SK-N-SH (cell line): Measurements from ENCODE around the gene PHACTR3. TPM values are rescaled to one million over a fixed set of nuclear protein-coding genes. Genes with fewer than 3 reads are reported as not detected.

Source experiments
- CTCF ChIA-PET: fragments of 300-600, 350-600 bp; formaldehyde crosslinking; extraction: SDS; loops from one replicate; lab custom pipeline; 2021; lab: Yijun Ruan, JAX
- POLR2A ChIA-PET: fragments of 350-600 bp; sonication (Branson Sonifier 250); formaldehyde crosslinking; extraction: SDS; loops from one replicate; lab custom pipeline; 2020; ENCODE audit warnings: antibody characterized with exemption, inconsistent platforms; lab: Yijun Ruan, JAX
- DNase-seq: peaks from one replicate; pipeline ENCODE4 v3.0.0; 2012
- H2AFZ ChIP-seq: fragments of 200-600 bp; sonication (generic); 2 replicates; pipeline ENCODE4 v1.8.1; 2016; ENCODE audit warnings: antibody characterized with exemption, mild to moderate bottlenecking, low read depth
- H3F3A ChIP-seq: fragments of 200-600 bp; sonication (generic); replicated peaks from 2 replicates; pipeline ENCODE3; 2016; ENCODE audit warnings: antibody characterized with exemption, mild to moderate bottlenecking; ENCODE audit not compliant: insufficient read depth
- H3K27ac ChIP-seq, 2 experiments: fragments of 200-500 bp in 1 of 2; fragments of 200-600 bp in 1 of 2; sonication (Bioruptor generic) in 1 of 2; sonication (generic), shearing (Covaris generic) in 1 of 2; 2 replicates each; pipeline versions ENCODE4 v1.5.1 to v1.6.1; 2014 to 2016; ENCODE audit warnings: low read depth in 2 of 2, inconsistent platforms in 1 of 2, low read length in 1 of 2, mild to moderate bottlenecking in 1 of 2, mixed read lengths in 1 of 2
- H3K27me3 ChIP-seq: fragments of 200-600 bp; sonication (generic), shearing (Covaris generic); 2 replicates; pipeline ENCODE4 v1.6.1; 2016; ENCODE audit warnings: mixed run types; ENCODE audit not compliant: insufficient read depth
- H3K36me3 ChIP-seq, 2 experiments: fragments of 200-500 bp in 1 of 2; fragments of 200-600 bp in 1 of 2; sonication (Bioruptor generic) in 1 of 2; sonication (generic) in 1 of 2; replicated peaks in 1 of 2; 2 replicates each; pipeline versions ENCODE3 to v1.5.1; 2014 to 2016; ENCODE audit warnings: low read length in 1 of 2, mild to moderate bottlenecking in 1 of 2; ENCODE audit not compliant: insufficient read depth in 2 of 2, control insufficient read depth in 1 of 2
- H3K4me1 ChIP-seq, 2 experiments: fragments of 200-500 bp in 1 of 2; fragments of 200-600 bp in 1 of 2; sonication (Bioruptor generic) in 1 of 2; sonication (generic), shearing (Covaris generic) in 1 of 2; 2 replicates each; pipeline versions ENCODE4 v1.5.1 to v1.6.1; 2014 to 2016; ENCODE audit warnings: low read depth in 1 of 2, low read length in 1 of 2, mixed run types in 1 of 2; ENCODE audit not compliant: insufficient read depth in 2 of 2, control insufficient read depth in 1 of 2
- H3K4me2 ChIP-seq: fragments of 200-600 bp; sonication (generic), shearing (Covaris generic); 2 replicates; pipeline ENCODE4 v1.6.1; 2017; ENCODE audit warnings: mixed run types
- H3K4me3 ChIP-seq, 2 experiments: fragments of 200-500 bp in 1 of 2; fragments of 200-600 bp in 1 of 2; sonication (Bioruptor generic) in 1 of 2; sonication (generic), shearing (Covaris generic) in 1 of 2; 2 replicates each; pipeline versions ENCODE4 v1.5.1 to v1.8.1; 2014 to 2016; ENCODE audit warnings: low read depth in 2 of 2, inconsistent platforms in 1 of 2, low read length in 1 of 2, mild to moderate bottlenecking in 1 of 2, mixed read lengths in 1 of 2, moderate library complexity in 1 of 2
- H3K79me2 ChIP-seq: fragments of 200-600 bp; sonication (generic); 2 replicates; pipeline ENCODE4 v1.8.1; 2017; ENCODE audit warnings: mild to moderate bottlenecking; ENCODE audit not compliant: insufficient read depth
- H3K9ac ChIP-seq: fragments of 200-600 bp; sonication (generic); 2 replicates; pipeline ENCODE4 v1.6.1; 2017; ENCODE audit warnings: mixed run types
- H3K9me2 ChIP-seq: fragments of 200-600 bp; sonication (generic); 2 replicates; pipeline ENCODE4 v1.6.1; 2017; ENCODE audit warnings: mixed run types
- H3K9me3 ChIP-seq: fragments of 200-600 bp; sonication (generic); 2 replicates; pipeline ENCODE4 v1.6.1; 2017; ENCODE audit warnings: mixed run types, mild to moderate bottlenecking, moderate library complexity
- H4K20me1 ChIP-seq: fragments of 200-600 bp; sonication (generic); 2 replicates; pipeline ENCODE4 v1.6.1; 2017; ENCODE audit warnings: mild to moderate bottlenecking, mixed run types; ENCODE audit not compliant: insufficient read depth
- CHD2 ChIP-seq: fragments of 150-350 bp; IDR thresholded peaks from 2 replicates; pipeline ENCODE4 v1.6.1; 2018; ENCODE audit warnings: low read length; ENCODE audit not compliant: partially characterized antibody
- CTCF ChIP-seq: fragments of 200-600 bp; sonication (generic); IDR thresholded peaks from 2 replicates; pipeline ENCODE4 v1.6.1; 2017; ENCODE audit warnings: antibody characterized with exemption, mild to moderate bottlenecking, moderate library complexity
- EZH2phosphoT487 ChIP-seq: fragments of 200-600 bp; sonication (generic); IDR thresholded peaks from 2 replicates; pipeline ENCODE4 v1.6.1; 2017; ENCODE audit warnings: low read depth, mixed run types, mild to moderate bottlenecking, antibody characterized with exemption, moderate library complexity, borderline replicate concordance
- FOSL2 ChIP-seq: IDR thresholded peaks from 2 replicates; pipeline ENCODE4 v1.4.0; 2012; ENCODE audit warnings: low read depth, mild to moderate bottlenecking, moderate library complexity, borderline replicate concordance
- FOXJ3 ChIP-seq: sonication (generic); formaldehyde crosslinking; IDR thresholded peaks from 2 replicates; pipeline ENCODE4 v1.5.1; 2020; ENCODE audit warnings: mild to moderate bottlenecking, missing genetic modification reagents
- MXI1 ChIP-seq: IDR thresholded peaks from 2 replicates; pipeline ENCODE4 v1.6.1; 2012; ENCODE audit warnings: mild to moderate bottlenecking, low read depth, low read length, improper control_type of control experiment
- POLR2AphosphoS5 ChIP-seq: IDR thresholded peaks from 2 replicates; pipeline ENCODE4 v1.6.1; 2012; ENCODE audit warnings: low read depth, low read length
- RCOR1 ChIP-seq: fragments of 150-350 bp; IDR thresholded peaks from 2 replicates; pipeline ENCODE4 v1.6.1; 2017; ENCODE audit warnings: antibody characterized with exemption, low read length
- REST ChIP-seq: IDR thresholded peaks from 2 replicates; pipeline ENCODE4 v1.6.1; 2012; ENCODE audit warnings: mild to moderate bottlenecking, low read depth, low read length, moderate library complexity
- TAF1 ChIP-seq: IDR thresholded peaks from 2 replicates; pipeline ENCODE4 v1.6.1; 2012; ENCODE audit warnings: low read depth, mild to moderate bottlenecking, low read length, moderate library complexity, borderline replicate concordance
- TCF12 ChIP-seq: IDR thresholded peaks from 2 replicates; pipeline ENCODE4 v1.4.0; 2012
- TEAD4 ChIP-seq: IDR thresholded peaks from 2 replicates; pipeline ENCODE4 v1.4.0; 2012; ENCODE audit warnings: mild to moderate bottlenecking, borderline replicate concordance; ENCODE audit not compliant: insufficient read depth
- USF1 ChIP-seq: IDR thresholded peaks from 2 replicates; pipeline ENCODE4 v1.4.0; 2012; ENCODE audit warnings: low read depth, borderline replicate concordance
- YY1 ChIP-seq: IDR thresholded peaks from 2 replicates; pipeline ENCODE4 v1.4.0; 2012; ENCODE audit warnings: low read depth, mild to moderate bottlenecking
- WGBS: methylation state at CpG from one replicate; pipeline ENCODE4 v1.1.6; 2017; ENCODE audit warnings: low lambda C conversion rate; 5-methylcytosine and 5-hydroxymethylcytosine counted together
- polyA plus RNA-seq, 3 experiments: library from polyadenylated mRNA; depleted of rRNA; stranded (reverse); fragments of >200 nt; gene quantifications; 2 replicates each; pipeline ENCODE4 v1.2.3, GENCODE V29; 2012
- TF ChIP-seq, protein P1 (sequence below): fragments of 150-350 bp; IDR thresholded peaks from 2 replicates; pipeline ENCODE4 v1.6.1; 2016; ENCODE audit warnings: mild to moderate bottlenecking, low read depth, low read length

The PHACTR3 gene
- polyA plus RNA-seq, 1 of the 3 experiments (the other 2 are of a cell fraction), result 0.10 TPM

DNA sequence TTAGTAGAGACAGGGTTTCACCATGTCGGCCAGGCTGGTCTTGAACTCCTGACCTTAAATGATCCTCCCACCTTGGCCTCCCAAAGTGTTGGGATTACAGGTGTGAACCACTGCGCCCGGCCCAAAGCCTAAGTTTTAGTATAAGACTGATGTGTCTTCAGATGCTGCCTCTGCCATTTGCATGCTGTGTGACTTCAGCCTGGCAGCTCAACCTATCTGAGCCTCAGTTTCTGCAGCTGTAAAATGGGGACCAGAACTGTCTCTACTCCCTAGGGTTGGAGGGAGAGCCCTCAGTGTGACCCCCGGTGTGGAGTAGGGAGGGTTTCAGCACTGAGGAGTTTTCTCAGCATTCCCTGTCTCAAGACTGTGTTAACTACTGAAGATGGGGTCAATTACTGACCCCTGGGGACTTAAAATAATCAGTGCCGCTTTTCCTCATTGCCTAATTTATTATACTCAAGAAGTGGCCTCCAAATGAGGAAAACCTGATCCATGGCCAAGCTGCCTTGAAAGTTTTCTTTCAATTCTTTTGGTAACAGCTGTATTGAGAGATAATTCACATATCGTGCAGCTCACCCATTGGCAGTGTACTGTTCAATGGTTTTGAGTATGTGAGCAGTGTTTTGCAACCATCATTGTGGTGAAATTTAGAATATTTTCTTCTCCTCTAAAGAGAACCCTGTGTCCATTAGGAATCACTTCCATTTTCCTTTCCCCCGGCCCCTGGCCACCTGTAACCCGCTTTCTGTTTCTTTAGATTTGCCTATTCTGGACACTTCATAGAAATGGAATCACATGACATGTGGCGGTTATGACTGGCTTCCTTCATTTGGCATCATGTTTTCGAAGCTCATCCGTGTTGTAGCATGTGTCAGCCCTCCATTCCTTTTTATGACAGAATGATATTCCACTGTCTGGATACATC lies 64.8 kb downstream of the PHACTR3 start:
- no peaks in the 10 kb centered on the region for H3K9me3 ChIP-seq
- 39% methylated on average over 11 of the region's 11 CpGs for WGBS

More for the DNA sequence above, 64.8 kb downstream of the PHACTR3 start:
- Histone ChIP-seq H3K79me2 (no peaks in the 10 kb centered on the region), H3K4me2 (no peak overlapping the region), H3K27me3 (no peaks in the 10 kb centered on the region), H3K4me3 (no peak overlapping the region), H2AFZ (no peak overlapping the region), H3K4me1 (peaks cover 0 to 3% of the 10 kb centered on the region in 2 experiments; a peak in 1 of 4 replicates), H3K9ac (no peak overlapping the region), H4K20me1 (no peaks in the 10 kb centered on the region), H3K27ac (no peak overlapping the region), H3F3A (no peaks in the 10 kb centered on the region), H3K9me2 (no peaks in the 10 kb centered on the region), H3K36me3 (no peaks in the 10 kb centered on the region)
- TF ChIP-seq FOXJ3, result no peak
- TF ChIP-seq POLR2AphosphoS5, result no peak
- no peak for TF ChIP-seq TEAD4
- TF ChIP-seq FOSL2, result no peak
- TF ChIP-seq RCOR1, result no peak
- no peak for TF ChIP-seq CHD2
- no peak for TF ChIP-seq REST
- TF ChIP-seq CTCF, result no peak
- no peak for TF ChIP-seq TCF12
- no peak for TF ChIP-seq USF1
- TF ChIP-seq MXI1, result no peak
- TF ChIP-seq TAF1, result no peak
- TF ChIP-seq, protein P1, sequence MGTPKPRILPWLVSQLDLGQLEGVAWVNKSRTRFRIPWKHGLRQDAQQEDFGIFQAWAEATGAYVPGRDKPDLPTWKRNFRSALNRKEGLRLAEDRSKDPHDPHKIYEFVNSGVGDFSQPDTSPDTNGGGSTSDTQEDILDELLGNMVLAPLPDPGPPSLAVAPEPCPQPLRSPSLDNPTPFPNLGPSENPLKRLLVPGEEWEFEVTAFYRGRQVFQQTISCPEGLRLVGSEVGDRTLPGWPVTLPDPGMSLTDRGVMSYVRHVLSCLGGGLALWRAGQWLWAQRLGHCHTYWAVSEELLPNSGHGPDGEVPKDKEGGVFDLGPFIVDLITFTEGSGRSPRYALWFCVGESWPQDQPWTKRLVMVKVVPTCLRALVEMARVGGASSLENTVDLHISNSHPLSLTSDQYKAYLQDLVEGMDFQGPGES, result no peak
- no peak for TF ChIP-seq YY1
- TF ChIP-seq EZH2phosphoT487, result no peak
- DNase-seq, result no peak
- ChIA-PET POLR2A (no interaction called here), CTCF (no interaction called here)
